ENCODE results near the gene TRRAP.

DNA sequence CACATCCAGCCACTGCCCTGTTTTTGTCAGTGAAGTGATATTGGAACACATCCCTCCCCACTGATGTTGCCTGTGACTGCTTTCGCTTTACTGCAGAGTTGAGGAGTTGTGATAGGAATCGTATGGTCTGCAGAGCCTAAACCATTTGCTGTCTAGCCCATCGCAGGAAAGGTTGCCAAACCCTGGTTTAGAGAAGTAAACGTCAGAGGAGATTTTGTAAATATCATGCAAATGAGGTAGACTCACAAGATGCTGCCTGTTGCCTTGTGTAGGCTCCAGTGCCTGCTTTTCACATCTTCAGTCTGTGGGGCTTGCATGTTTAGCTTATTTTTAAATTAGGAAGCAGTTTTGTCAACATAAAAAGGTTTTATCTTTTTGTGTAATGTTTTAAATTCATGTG is 107.1 kb downstream of the TRRAP start:
- TF ChIP-seq, protein P1, sequence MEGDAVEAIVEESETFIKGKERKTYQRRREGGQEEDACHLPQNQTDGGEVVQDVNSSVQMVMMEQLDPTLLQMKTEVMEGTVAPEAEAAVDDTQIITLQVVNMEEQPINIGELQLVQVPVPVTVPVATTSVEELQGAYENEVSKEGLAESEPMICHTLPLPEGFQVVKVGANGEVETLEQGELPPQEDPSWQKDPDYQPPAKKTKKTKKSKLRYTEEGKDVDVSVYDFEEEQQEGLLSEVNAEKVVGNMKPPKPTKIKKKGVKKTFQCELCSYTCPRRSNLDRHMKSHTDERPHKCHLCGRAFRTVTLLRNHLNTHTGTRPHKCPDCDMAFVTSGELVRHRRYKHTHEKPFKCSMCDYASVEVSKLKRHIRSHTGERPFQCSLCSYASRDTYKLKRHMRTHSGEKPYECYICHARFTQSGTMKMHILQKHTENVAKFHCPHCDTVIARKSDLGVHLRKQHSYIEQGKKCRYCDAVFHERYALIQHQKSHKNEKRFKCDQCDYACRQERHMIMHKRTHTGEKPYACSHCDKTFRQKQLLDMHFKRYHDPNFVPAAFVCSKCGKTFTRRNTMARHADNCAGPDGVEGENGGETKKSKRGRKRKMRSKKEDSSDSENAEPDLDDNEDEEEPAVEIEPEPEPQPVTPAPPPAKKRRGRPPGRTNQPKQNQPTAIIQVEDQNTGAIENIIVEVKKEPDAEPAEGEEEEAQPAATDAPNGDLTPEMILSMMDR (IDR thresholded peaks at IDR 0.05): no peak
- TF ChIP-seq POLR2A (IDR thresholded peaks at IDR 0.05): no peak
